Measurements from ENCODE around the gene PSMA7.

- TF ChIP-seq POLR2A (IDR thresholded peaks at IDR 0.05; ENCODE audit: low read length) (no peak), GATA1 (IDR thresholded peaks at IDR 0.05; ENCODE audit: low read depth, low read length) (no peak)
These were observed 2.5 kb upstream of the PSMA7 start for GRCh38 chr20:62145688-62146018.

All from erythroblast (primary cell).